ENCODE measurements around the gene DDAH2. TPM values are rescaled to one million over a fixed set of nuclear protein-coding genes. Genes with fewer than 3 reads are reported as not detected.

DDAH2 gene
- total RNA-seq, result 56.0 and 63.8 TPM in 2 replicates

DNA sequence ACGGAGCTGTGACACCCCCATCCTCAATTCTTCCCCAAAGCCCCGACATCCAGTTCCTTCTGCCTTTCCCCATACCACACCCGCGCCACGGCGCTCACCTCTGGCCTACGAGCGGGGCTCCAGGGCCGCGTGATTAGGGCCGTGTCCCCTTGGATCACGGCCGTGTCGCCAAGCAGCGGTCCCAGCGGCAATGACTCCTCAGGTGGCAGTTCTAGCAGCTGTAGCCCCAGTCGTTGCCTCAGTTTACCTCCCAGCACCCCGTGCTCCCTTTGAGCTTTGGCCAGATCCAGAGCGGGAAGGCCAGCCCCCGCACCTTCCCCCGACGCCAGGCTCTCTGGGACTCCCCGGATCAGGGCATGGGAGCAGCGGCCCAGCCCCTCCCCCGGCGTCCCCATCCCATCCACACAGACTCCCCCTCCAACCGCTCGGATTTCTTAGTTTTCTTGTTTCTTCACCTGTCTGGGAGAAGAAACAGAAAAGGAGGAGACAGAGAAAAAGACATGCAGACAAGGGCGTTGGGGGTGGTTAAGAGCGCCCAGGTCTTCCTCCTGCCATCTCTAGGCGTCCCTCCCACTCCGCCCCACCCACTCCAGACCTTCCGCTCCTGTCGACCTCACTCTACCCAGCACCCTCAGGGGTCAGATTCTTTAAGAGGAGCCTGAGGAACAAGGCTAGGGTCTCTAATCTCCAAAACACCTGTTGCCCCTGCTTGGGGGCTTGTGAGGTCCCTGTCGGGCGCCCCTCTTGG, at the start of gene DDAH2:
DDAH2 (minus strand) TSS at position 533 of the 748 bp plus-strand sequence; CDS start at position 395, 138 bp downstream.

DNA sequence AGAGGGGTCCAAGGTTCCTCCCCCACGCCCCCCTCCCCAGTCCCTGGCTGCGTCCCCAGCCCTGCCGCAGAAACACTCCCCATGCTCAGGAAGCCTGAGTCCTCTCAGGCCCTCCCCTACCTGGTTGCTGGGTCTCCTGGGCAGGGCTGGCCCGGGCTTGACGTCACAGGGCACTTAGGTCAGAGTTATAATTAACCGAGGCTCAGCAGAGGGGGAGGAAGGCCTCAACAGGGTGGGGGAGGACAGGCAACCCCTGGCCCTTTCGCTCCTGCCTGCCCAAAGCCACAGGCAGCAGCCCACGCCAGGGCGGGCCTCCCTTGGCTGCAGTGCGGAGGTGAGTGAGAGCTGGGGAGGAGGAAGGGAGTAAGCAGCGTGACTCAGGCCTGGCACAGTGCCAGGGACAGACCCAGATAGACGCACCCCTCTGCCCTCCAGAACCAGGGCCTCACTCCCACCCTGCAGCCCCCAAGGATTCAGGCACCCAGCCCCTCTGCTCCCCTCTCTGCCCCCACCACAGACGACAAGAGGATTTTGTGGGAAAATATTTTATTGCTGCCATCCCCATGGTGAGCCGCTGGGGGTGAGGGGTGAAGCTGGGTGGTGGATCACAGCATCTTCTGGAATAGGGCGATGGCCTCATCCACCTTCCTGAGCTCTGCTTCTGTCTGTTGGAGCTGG, 48.0 kb upstream of the DDAH2 start, which contains the start of gene VWA7:
VWA7 (minus strand) TSS at position 340 of the 678 bp plus-strand sequence. CDS start 549 bp downstream, outside the sequence.

DNA sequence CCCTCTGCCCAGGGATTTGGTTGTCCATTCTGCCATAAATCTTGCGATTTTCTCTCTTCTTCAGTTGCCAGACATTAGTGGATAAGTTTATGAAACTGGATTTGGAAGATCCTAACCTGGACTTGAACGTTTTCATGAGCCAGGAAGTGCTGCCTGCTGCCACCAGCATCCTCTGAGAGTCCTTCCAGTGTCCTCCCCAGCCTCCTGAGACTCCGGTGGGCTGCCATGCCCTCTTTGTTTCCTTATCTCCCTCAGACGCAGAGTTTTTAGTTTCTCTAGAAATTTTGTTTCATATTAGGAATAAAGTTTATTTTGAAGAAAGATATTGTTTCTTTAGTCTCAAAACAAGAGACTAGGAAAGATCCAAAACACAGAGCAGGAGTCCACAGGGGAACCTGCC, 33.3 kb upstream of the DDAH2 start, which contains the start of gene SAPCD1:
SAPCD1 (plus strand) TSS at position 301 of the 400 bp plus-strand sequence. CDS start 399 bp downstream, outside the sequence.

DNA sequence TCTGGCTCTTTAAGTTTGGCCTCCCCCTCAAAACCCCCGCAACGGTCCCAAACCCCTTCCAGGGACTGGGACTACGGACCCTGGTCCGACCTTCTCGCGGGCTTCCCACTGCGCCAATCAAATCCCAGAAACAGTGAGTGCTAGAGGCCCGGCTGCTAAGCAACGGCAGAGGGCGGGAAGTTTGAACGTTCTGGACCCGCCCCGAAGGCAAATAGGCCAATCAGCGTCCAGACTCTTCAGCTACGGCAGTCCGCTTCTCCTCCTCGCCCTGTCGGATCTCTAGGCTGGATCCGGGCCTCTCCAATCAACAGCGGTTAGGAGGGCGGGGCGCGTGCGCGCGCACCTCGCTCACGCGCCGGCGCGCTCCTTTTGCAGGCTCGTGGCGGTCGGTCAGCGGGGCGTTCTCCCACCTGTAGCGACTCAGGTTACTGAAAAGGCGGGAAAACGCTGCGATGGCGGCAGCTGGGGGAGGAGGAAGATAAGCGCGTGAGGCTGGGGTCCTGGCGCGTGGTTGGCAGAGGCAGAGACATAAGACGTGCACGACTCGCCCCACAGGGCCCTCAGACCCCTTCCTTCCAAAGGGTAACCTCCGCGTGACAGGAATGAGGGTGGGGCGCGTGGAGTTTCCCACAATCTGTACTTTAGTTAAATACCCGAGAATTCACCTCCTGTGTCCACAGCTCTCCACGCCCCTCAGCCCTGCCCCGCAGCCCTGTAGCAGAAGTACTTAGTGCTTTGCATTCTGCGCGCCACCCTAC, 10.7 kb upstream of the DDAH2 start, which contains the start of gene MSH5:
MSH5 (plus strand) TSS at position 367 of the 758 bp plus-strand sequence. CDS start 462 bp downstream, outside the sequence.

GRCh38 chr6:31736021-31736767, 7.1 kb upstream of the DDAH2 start, which contains the start of gene CLIC1:
Gene CLIC1, minus strand, starts transcription at chr6:31736530. Its CDS starts 230 bp downstream, at chr6:31736300.

DNA sequence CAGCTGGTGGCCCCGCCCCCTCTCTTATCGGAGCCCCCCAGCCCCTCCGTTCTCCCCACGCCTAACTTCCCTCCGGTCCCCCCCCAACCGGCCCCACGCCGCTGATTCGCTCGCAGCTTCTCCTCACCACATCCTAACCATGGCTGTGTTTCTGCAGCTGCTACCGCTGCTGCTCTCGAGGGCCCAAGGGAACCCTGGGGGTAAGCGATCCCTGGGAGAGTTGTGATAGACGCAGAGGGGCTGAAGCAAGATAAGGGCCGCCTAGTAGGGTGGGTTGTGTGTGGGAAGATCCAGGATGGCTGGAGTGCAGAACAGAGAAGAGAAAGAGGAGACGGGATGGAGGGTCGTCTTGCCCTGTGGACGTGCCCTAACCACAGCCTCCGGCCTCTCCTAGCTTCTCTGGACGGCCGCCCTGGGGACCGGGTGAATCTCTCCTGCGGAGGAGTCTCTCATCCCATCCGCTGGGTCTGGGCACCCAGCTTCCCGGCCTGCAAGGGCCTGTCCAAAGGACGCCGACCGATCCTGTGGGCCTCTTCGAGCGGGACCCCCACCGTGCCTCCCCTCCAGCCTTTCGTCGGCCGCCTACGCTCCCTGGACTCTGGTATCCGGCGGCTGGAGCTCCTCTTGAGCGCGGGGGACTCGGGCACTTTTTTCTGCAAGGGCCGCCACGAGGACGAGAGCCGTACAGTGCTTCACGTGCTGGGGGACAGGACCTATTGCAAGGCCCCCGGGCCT, 5.7 kb downstream of the DDAH2 start, which contains the start of gene MPIG6B:
MPIG6B (plus strand) TSS at position 129 of the 735 bp plus-strand sequence; CDS start at position 140, 11 bp downstream.

GRCh38 chr6:31721351-31722020, 7.6 kb downstream of the DDAH2 start, which contains the start of gene LY6G6C:
Gene LY6G6C, minus strand, starts transcription at chr6:31721746. Its CDS starts 67 bp downstream, at chr6:31721679.

DNA sequence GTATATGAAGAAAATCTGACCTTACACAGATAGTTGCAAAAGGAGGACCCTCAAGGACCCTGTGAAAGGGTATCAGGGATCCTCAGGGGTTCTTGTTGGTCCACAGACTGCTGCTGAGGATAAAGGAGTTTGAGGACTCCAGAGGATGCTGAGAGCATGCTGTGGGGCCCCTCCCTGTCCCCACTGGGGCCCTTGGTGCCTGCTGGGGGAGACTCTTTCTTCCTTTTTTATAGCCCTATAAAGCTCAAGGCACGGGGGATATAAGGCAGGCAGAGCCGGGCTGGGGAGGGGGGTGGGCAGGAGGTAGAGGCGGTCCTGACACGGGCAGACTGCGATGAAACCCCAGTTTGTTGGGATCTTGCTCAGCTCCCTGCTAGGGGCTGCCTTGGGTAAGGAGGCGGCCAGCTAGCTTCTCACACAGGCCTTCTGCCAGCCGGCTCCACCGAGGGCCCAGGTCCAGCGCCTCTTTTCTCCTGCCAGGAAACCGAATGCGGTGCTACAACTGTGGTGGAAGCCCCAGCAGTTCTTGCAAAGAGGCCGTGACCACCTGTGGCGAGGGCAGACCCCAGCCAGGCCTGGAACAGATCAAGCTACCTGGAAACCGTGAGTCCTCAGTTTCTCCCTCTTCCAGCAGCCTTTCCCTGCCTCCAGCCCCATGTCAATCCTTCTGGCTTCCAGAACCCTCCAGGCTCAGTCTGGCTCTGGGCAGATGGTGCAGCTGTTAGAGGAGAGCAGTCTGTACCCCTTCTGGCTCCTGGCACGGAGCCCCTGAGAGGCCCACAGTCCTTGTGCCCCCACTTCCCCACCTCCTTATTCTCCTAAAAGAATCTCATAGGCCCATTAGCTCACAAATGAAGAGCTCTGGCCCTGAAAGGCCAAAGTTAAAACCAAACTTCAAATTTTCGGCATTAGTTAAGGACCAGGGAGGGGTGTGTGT, 13.8 kb downstream of the DDAH2 start, which contains the start of gene LY6G6D:
LY6G6D (plus strand) TSS at position 327 of the 937 bp plus-strand sequence; CDS start at position 335, 8 bp downstream.

GRCh38 chr6:31706599-31706998, 22.5 kb downstream of the DDAH2 start, which contains the start of gene LY6G6F:
Gene LY6G6F, plus strand, starts transcription at chr6:31706866. Its CDS starts 41 bp downstream, at chr6:31706907.

DNA sequence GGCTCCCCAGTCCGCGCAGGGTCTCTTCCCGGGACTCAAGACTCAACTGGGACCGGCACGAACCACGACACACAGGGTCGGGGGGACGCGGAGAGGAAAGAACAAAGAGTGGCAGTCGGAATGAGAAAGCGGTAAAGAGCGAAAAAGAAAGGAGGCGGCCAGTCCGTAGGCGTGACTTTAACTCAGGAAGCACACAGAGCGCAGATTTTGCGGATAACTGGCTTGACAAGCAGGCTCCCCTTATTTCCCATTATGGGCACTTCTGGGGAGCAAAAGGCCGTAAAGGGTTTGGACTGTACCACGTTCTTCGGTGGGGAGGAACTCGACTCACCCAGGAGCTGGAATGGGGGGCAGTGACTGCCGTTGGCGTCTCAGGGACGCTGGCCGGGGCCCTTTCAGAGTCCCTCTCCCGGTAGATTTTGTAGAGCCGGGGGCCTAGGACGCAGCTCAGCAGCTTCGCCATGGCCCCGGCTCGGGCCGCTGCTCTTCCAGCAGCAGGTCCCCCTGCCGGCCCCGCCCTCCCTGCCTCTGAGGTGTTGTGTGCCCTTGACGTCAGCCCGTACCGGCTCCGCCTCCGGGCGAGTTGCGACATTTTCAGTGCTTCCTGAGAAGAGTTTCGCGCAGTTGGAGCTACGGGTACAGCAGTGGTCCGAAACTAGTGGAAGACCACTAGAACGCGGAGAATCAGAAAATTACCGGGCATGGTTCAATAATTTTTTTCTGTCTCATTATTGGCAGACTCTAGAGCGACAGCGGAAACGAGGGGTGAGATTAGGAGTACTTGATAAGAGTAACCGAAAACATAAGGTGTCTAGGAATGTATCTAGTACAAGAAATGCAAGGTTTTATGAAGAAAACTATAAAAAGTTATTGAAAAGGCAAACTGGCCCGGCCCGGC, 26.0 kb downstream of the DDAH2 start, which contains the start of gene ABHD16A:
ABHD16A (minus strand) TSS at position 506 of the 898 bp plus-strand sequence; CDS start at position 463, 43 bp downstream.

GRCh38 chr6:31680226-31681134, 48.6 kb downstream of the DDAH2 start, which contains the start of gene LY6G5C:
Gene LY6G5C, minus strand, starts transcription at chr6:31681067. Its CDS starts 694 bp downstream, at chr6:31680373.

Other genes with a start within 250 kb of the DDAH2 start
- gene MICB, start 231.2 kb downstream of the DDAH2 start, total RNA-seq, result 22.4 and 24.2 TPM in 2 replicates
- not detected in 2 replicates for gene MCCD1, start 200.3 kb downstream of the DDAH2 start, total RNA-seq
- 498 and 551 TPM in 2 replicates for gene DDX39B, start 187.3 kb downstream of the DDAH2 start, total RNA-seq
- 1.2 and 2.7 TPM in 2 replicates for gene ATP6V1G2, start 182.7 kb downstream of the DDAH2 start, total RNA-seq
- gene NFKBIL1, start 181.7 kb downstream of the DDAH2 start, total RNA-seq, result 17.7 and 19.9 TPM in 2 replicates
- not detected in 2 replicates for gene LTA, start 157.0 kb downstream of the DDAH2 start, total RNA-seq
- not detected in 2 replicates for gene TNF, start 153.7 kb downstream of the DDAH2 start, total RNA-seq
- gene LTB, start 146.9 kb downstream of the DDAH2 start, total RNA-seq, result not detected in 2 replicates
- not detected in 2 replicates for gene LST1, start 143.0 kb downstream of the DDAH2 start, total RNA-seq
- not detected in 2 replicates for gene NCR3, start 136.3 kb downstream of the DDAH2 start, total RNA-seq
- gene AIF1, start 114.1 kb downstream of the DDAH2 start, total RNA-seq, result 0.15 TPM in 1 of 2 replicates, not detected in the other
- gene PRRC2A, start 108.6 kb downstream of the DDAH2 start, total RNA-seq, result 103 and 107 TPM in 2 replicates
- gene BAG6, start 76.6 kb downstream of the DDAH2 start, total RNA-seq, result 265 and 271 TPM in 2 replicates
- 2.9 and 3.6 TPM in 2 replicates for gene APOM, start 73.4 kb downstream of the DDAH2 start, total RNA-seq
- 15.6 and 17.7 TPM in 2 replicates for gene C6orf47, start 68.5 kb downstream of the DDAH2 start, total RNA-seq
- 14.0 and 14.4 TPM in 2 replicates for gene GPANK1, start 64.3 kb downstream of the DDAH2 start, total RNA-seq
- gene CSNK2B, start 63.2 kb downstream of the DDAH2 start, total RNA-seq, result 316 and 357 TPM in 2 replicates
- 0.84 and 1.3 TPM in 2 replicates for gene LY6G5B, start 59.3 kb downstream of the DDAH2 start, total RNA-seq
- gene LY6G5C, start 48.2 kb downstream of the DDAH2 start, total RNA-seq, result 1.0 and 2.2 TPM in 2 replicates
- 23.5 and 25.1 TPM in 2 replicates for gene ABHD16A, start 26.0 kb downstream of the DDAH2 start, total RNA-seq
- not detected in 2 replicates for gene LY6G6F, start 22.4 kb downstream of the DDAH2 start, total RNA-seq
- gene LY6G6D, start 14.0 kb downstream of the DDAH2 start, total RNA-seq, result not detected in 2 replicates
- gene LY6G6C, start 7.6 kb downstream of the DDAH2 start, total RNA-seq, result not detected in 2 replicates
- gene MPIG6B, start 5.9 kb downstream of the DDAH2 start, total RNA-seq, result not detected in 2 replicates
- gene CLIC1, start 7.2 kb upstream of the DDAH2 start, total RNA-seq, result 974 and 1,027 TPM in 2 replicates
- 10.9 and 15.5 TPM in 2 replicates for gene MSH5, start 10.7 kb upstream of the DDAH2 start, total RNA-seq
- gene SAPCD1, start 33.4 kb upstream of the DDAH2 start, total RNA-seq, result 3.2 and 5.8 TPM in 2 replicates
- gene VWA7, start 48.0 kb upstream of the DDAH2 start, total RNA-seq, result 0.45 and 0.67 TPM in 2 replicates
- 90.6 and 111 TPM in 2 replicates for gene VARS1, start 66.5 kb upstream of the DDAH2 start, total RNA-seq
- gene LSM2, start 77.7 kb upstream of the DDAH2 start, total RNA-seq, result 133 and 134 TPM in 2 replicates
- 0.30 and 0.50 TPM in 2 replicates for gene HSPA1L, start 86.0 kb upstream of the DDAH2 start, total RNA-seq
- gene HSPA1A, start 86.2 kb upstream of the DDAH2 start, total RNA-seq, result 56.3 and 60.4 TPM in 2 replicates
- gene HSPA1B, start 98.4 kb upstream of the DDAH2 start, total RNA-seq, result 112 and 118 TPM in 2 replicates
- 53.8 and 61.4 TPM in 2 replicates for gene NEU1, start 133.5 kb upstream of the DDAH2 start, total RNA-seq
- 0.45 TPM in 1 of 2 replicates, not detected in the other for gene SLC44A4, start 149.7 kb upstream of the DDAH2 start, total RNA-seq
- gene EHMT2, start 168.4 kb upstream of the DDAH2 start, total RNA-seq, result 38.7 and 39.8 TPM in 2 replicates
- gene ZBTB12, start 172.8 kb upstream of the DDAH2 start, total RNA-seq, result 3.0 and 3.3 TPM in 2 replicates
- 0.17 and 0.30 TPM in 2 replicates for gene C2, start 198.4 kb upstream of the DDAH2 start, total RNA-seq
- 2.0 and 2.7 TPM in 2 replicates for gene CFB, start 216.8 kb upstream of the DDAH2 start, total RNA-seq
- 142 and 144 TPM in 2 replicates for gene NELFE, start 229.7 kb upstream of the DDAH2 start, total RNA-seq
- 44.4 and 46.7 TPM in 2 replicates for gene SKIC2, start 229.9 kb upstream of the DDAH2 start, total RNA-seq
- 17.5 and 21.9 TPM in 2 replicates for gene DXO, start 242.8 kb upstream of the DDAH2 start, total RNA-seq